Activated CD8-positive, alpha-beta memory T cell treated with anti-CD3 and anti-CD28 coated beads for 4 hours (primary cell): Measurements from ENCODE around the gene FN3K.
"Not testable (repeated sequence)": the region's sequence is repeated elsewhere in the genome, so short reads cannot be mapped to it uniquely, and the experiment has no call there.

Experiments
- DNase-seq, 2 donors: peaks; one replicate each; pipeline ENCODE4 v3.0.0-alpha.2; 2020; ENCODE audit warnings: low read depth in 2 of 2

Gene FN3K

GRCh38 chr17:82775001-82775823, 39.8 kb downstream of the FN3K start:
- DNase-seq = no peak

- no peak for DNase-seq
Measured at GRCh38 chr17:82776454-82776853, 41.0 kb downstream of the FN3K start.

GRCh38 chr17:82777778-82778375, 42.5 kb downstream of the FN3K start:
- DNase-seq = not testable (repeated sequence)

GRCh38 chr17:82779541-82779940, 44.1 kb downstream of the FN3K start:
- no peak for DNase-seq

- no peak for DNase-seq
Measured at GRCh38 chr17:82780195-82780594, 44.8 kb downstream of the FN3K start.

- DNase-seq = no peak
Measured at GRCh38 chr17:82780971-82781893, 45.8 kb downstream of the FN3K start.

- DNase-seq = peak; percentile 66 to 70
Measured at GRCh38 chr17:82781894-82782274, 46.5 kb downstream of the FN3K start.

GRCh38 chr17:82782657-82783207, 47.3 kb downstream of the FN3K start:
- DNase-seq = no peak

- DNase-seq = no peak
Measured at GRCh38 chr17:82783498-82783897, 48.1 kb downstream of the FN3K start.

GRCh38 chr17:82785581-82785980, 50.2 kb downstream of the FN3K start:
- not testable (repeated sequence) for DNase-seq

GRCh38 chr17:82786427-82786826, 51.0 kb downstream of the FN3K start:
- DNase-seq = no peak

- no peak for DNase-seq
Measured at GRCh38 chr17:82787081-82787848, 51.9 kb downstream of the FN3K start.

GRCh38 chr17:82788206-82789001, 53.0 kb downstream of the FN3K start:
- no peak for DNase-seq

GRCh38 chr17:82789051-82789592, 53.7 kb downstream of the FN3K start:
- no peak for DNase-seq

GRCh38 chr17:82789806-82790205, 54.4 kb downstream of the FN3K start:
- DNase-seq = no peak

GRCh38 chr17:82790391-82790790, 55.0 kb downstream of the FN3K start:
- no peak for DNase-seq

- no peak for DNase-seq
Measured at GRCh38 chr17:82791532-82791931, 56.1 kb downstream of the FN3K start.

GRCh38 chr17:82793974-82794630, 58.7 kb downstream of the FN3K start:
- no peak for DNase-seq

GRCh38 chr17:82794781-82795482, 59.5 kb downstream of the FN3K start:
- no peak for DNase-seq
